OCI-LY1 (cell line): ENCODE results near the gene TOMM20.
"Not testable (repeated sequence)": the region's sequence is repeated elsewhere in the genome, so short reads cannot be mapped to it uniquely, and the experiment has no call there.

Experiments
- H2AFZ ChIP-seq: fragments of 200-600 bp; sonication (generic), shearing (Covaris generic); 2 replicates; pipeline ENCODE4 v1.6.0; 2014; ENCODE audit warnings: antibody characterized with exemption, mild to moderate bottlenecking, low read length
- H3F3A ChIP-seq: fragments of 200-600 bp; sonication (generic), shearing (Covaris generic); 2 replicates; pipeline ENCODE4 v1.6.0; 2014; ENCODE audit warnings: mild to moderate bottlenecking, antibody characterized with exemption, low read length, moderate library complexity; ENCODE audit not compliant: insufficient read depth
- H3K27ac ChIP-seq: fragments of 200-600 bp; sonication (generic); 2 replicates; pipeline ENCODE4 v1.5.1; 2014; ENCODE audit warnings: low read length, mixed run types, mild to moderate bottlenecking, low read depth; ENCODE audit not compliant: poor library complexity, severe bottlenecking
- H3K27me3 ChIP-seq: fragments of 200-600 bp; sonication (generic); 2 replicates; pipeline ENCODE4 v1.6.0; 2014; ENCODE audit warnings: antibody characterized with exemption, mild to moderate bottlenecking, low read length, moderate library complexity; ENCODE audit not compliant: insufficient read depth
- H3K36me3 ChIP-seq: fragments of 200-600 bp; sonication (generic); 2 replicates; pipeline ENCODE4 v1.6.1; 2014; ENCODE audit warnings: mild to moderate bottlenecking, antibody characterized with exemption, low read length, moderate library complexity, mixed read lengths; ENCODE audit not compliant: insufficient read depth
- H3K4me1 ChIP-seq: fragments of 200-600 bp; sonication (generic); 2 replicates; pipeline ENCODE4 v1.5.1; 2014; ENCODE audit warnings: mild to moderate bottlenecking, low read length, moderate library complexity; ENCODE audit not compliant: insufficient read depth, severe bottlenecking
- H3K4me2 ChIP-seq: fragments of 200-600 bp; sonication (generic), shearing (Covaris generic); 2 replicates; pipeline ENCODE4 v1.6.1; 2014; ENCODE audit warnings: low read length
- H3K4me3 ChIP-seq: fragments of 200-600 bp; sonication (generic); 2 replicates; pipeline ENCODE4 v1.5.1; 2014; ENCODE audit warnings: low read length, low read depth, mild to moderate bottlenecking, mixed read lengths; ENCODE audit not compliant: poor library complexity, severe bottlenecking
- H3K79me2 ChIP-seq: fragments of 200-600 bp; shearing (Covaris generic); 2 replicates; pipeline ENCODE4 v1.6.1; 2016; ENCODE audit warnings: mixed run types, low read length, mixed read lengths; ENCODE audit not compliant: insufficient read depth
- H3K9ac ChIP-seq: fragments of 200-600 bp; sonication (generic), shearing (Covaris generic); 2 replicates; pipeline ENCODE4 v1.6.1; 2014; ENCODE audit warnings: mild to moderate bottlenecking, low read length, mixed read lengths
- H3K9me2 ChIP-seq: fragments of 200-600 bp; sonication (generic), shearing (Covaris generic); 2 replicates; pipeline ENCODE4 v1.6.1; 2014; ENCODE audit warnings: low read depth, mild to moderate bottlenecking, low read length, mixed read lengths
- H3K9me3 ChIP-seq: fragments of 200-600 bp; shearing (Covaris generic); 2 replicates; pipeline ENCODE4 v1.6.1; 2014; ENCODE audit warnings: low read length, mixed read lengths
- H4K20me1 ChIP-seq: fragments of 200-600 bp; sonication (generic), shearing (Covaris generic); 2 replicates; pipeline ENCODE4 v1.6.0; 2016; ENCODE audit warnings: mild to moderate bottlenecking, low read length; ENCODE audit not compliant: insufficient read depth
- CTCF ChIP-seq: fragments of 200-600 bp; sonication (generic), shearing (Covaris generic); IDR thresholded peaks from 2 replicates; pipeline ENCODE4 v1.5.1; 2017; ENCODE audit warnings: mild to moderate bottlenecking, antibody characterized with exemption, low read length, moderate library complexity, mixed read lengths
- EZH2 ChIP-seq: fragments of 200-600 bp; sonication (generic), shearing (Covaris generic); IDR thresholded peaks from 2 replicates; pipeline ENCODE4 v1.8.0; 2017; ENCODE audit warnings: borderline replicate concordance, mixed run types, mild to moderate bottlenecking, antibody characterized with exemption, low read length, moderate library complexity, mixed read lengths

The TOMM20 gene

GRCh38 chr1:235093696-235094592 is 34.7 kb downstream of the TOMM20 start:
- H3F3A ChIP-seq: no peaks in the 10 kb centered on the region
- no peaks in the 10 kb centered on the region for H3K36me3 ChIP-seq
- no peak overlapping the region for H3K9ac ChIP-seq
- no peak overlapping the region for H3K4me2 ChIP-seq
- no peaks in the 10 kb centered on the region for H3K79me2 ChIP-seq
- H2AFZ ChIP-seq: no peak overlapping the region
- no peak overlapping the region for H3K27ac ChIP-seq
- no peaks in the 10 kb centered on the region for H3K9me2 ChIP-seq
- no peaks in the 10 kb centered on the region for H4K20me1 ChIP-seq
- H3K27me3 ChIP-seq: no peaks in the 10 kb centered on the region; the same call in 1 of the 2 replicates
- no peaks in the 10 kb centered on the region for H3K4me1 ChIP-seq
- H3K9me3 ChIP-seq: no peaks in the 10 kb centered on the region
- H3K4me3 ChIP-seq: no peak overlapping the region
- no peak for TF ChIP-seq EZH2
- peak; percentile 96 for TF ChIP-seq CTCF

DNA sequence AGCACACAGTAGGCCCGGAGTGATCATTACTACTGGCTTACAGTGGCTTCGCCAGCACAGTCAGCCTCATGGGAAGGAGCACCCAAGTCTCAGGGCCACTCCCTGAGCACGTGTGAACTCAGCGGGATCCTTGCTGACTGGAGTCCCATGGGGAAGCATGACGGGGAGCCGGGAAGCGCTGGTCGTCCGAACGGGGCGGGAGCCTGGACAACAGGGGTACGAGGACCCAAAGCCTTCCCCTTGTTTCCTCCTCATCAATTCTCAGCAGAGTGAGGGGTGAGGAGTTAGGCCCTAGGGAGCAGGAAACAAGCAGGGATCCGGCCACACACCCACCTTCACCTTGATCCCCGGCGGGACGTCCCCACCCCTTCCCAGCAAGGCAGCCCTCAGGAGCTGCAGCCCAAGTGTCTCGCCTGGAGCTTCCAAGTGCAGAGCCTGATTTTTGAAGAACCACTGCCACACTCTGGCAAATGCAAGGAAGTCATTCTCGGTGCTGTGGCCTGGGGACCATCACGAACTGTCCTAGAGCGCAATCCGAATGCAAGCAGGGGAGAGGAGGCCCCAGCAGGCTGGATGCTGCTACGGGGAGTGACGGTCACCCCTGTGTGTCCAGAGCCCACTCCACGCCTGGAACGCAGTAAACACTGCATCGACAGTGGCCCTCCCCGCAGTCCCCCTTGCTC is 35.5 kb downstream of the TOMM20 start:
- no peaks in the 10 kb centered on the region for H3F3A ChIP-seq
- no peak overlapping the region for H3K4me2 ChIP-seq
- no peaks in the 10 kb centered on the region for H3K9me3 ChIP-seq
- no peaks in the 10 kb centered on the region for H3K36me3 ChIP-seq
- H3K4me1 ChIP-seq: no peaks in the 10 kb centered on the region
- no peak for TF ChIP-seq EZH2
- TF ChIP-seq CTCF: no peak
- no peak overlapping the region for H3K4me3 ChIP-seq
- H3K9me2 ChIP-seq: no peaks in the 10 kb centered on the region
- H3K27ac ChIP-seq: no peak overlapping the region
- no peaks in the 10 kb centered on the region; the same call in 1 of the 2 replicates for H3K27me3 ChIP-seq
- no peak overlapping the region for H3K9ac ChIP-seq
- H2AFZ ChIP-seq: no peak overlapping the region
- H4K20me1 ChIP-seq: no peaks in the 10 kb centered on the region
- H3K79me2 ChIP-seq: no peaks in the 10 kb centered on the region

- H3K4me1 ChIP-seq, H3K36me3 ChIP-seq, H3K9ac ChIP-seq, H3K79me2 ChIP-seq, H3K9me3 ChIP-seq, H3F3A ChIP-seq, H4K20me1 ChIP-seq, H3K27me3 ChIP-seq, H3K27ac ChIP-seq, H2AFZ ChIP-seq, H3K4me2 ChIP-seq, H3K9me2 ChIP-seq, H3K4me3 ChIP-seq: not testable (repeated sequence)
These were observed 36.2 kb downstream of the TOMM20 start for GRCh38 chr1:235092415-235092814.

- H3K4me1 ChIP-seq, H3K27me3 ChIP-seq, H3F3A ChIP-seq, H3K79me2 ChIP-seq, H3K9ac ChIP-seq, H2AFZ ChIP-seq, H3K4me3 ChIP-seq, H3K27ac ChIP-seq, H3K9me3 ChIP-seq, H4K20me1 ChIP-seq, H3K9me2 ChIP-seq, H3K36me3 ChIP-seq, H3K4me2 ChIP-seq: not testable (repeated sequence)
These were observed 36.6 kb downstream of the TOMM20 start for GRCh38 chr1:235092045-235092406.

DNA sequence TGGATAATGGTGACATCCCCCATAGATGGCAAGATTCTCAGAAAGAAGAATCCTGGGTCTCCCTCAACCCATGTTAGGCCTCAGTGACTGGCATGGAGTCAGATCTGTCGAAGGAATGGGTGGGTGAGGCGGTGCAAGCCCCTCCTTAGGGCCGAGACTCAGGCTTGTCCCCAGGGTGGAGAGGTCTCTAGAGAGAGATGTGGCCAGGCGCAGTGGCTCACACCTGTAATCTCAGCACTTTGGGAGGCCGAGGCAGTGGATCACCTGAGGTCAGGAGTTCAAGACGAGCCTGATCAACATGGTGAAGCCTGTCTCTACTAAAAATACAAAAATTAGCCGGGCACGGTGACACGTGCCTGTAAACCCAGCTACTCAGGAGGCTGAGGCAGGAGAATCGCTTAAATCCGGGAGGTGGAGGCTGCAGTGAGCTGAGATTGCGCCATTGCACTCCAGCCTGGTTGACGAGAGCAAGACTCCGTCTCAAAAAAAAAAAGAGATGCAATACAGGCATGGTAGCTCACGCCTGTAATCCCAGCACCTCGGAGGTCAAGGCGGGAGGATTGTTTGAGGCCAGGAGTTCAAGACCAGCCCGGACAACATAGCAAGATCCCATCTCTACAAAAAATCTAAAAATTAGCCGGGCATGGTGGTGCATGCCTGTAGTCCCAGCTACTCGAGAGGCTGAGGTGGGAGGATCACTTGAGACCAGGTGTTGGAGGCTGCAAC is 37.2 kb downstream of the TOMM20 start:
- H3K9me2 ChIP-seq, H3K4me1 ChIP-seq, H2AFZ ChIP-seq, H3F3A ChIP-seq, H3K27me3 ChIP-seq, H3K27ac ChIP-seq, H3K9ac ChIP-seq, H3K4me3 ChIP-seq, H3K79me2 ChIP-seq, H3K4me2 ChIP-seq, H3K9me3 ChIP-seq, H4K20me1 ChIP-seq, H3K36me3 ChIP-seq: not testable (repeated sequence)
